ENCODE results near the gene TBC1D2.

- TF ChIP-seq CTCF (IDR thresholded peaks at IDR 0.05) = no peak
- no peak for TF ChIP-seq POLR2A (IDR thresholded peaks at IDR 0.05)
These were observed 73.7 kb downstream of the TBC1D2 start for GRCh38 chr9:98181746-98182068.

Measured in body of pancreas (tissue), 4 donors.